Astrocyte of the hippocampus (primary cell): Measurements from ENCODE around the gene RRBP1.

Experiments
- DNase-seq: peaks from one replicate; pipeline ENCODE4 v3.0.0; 2011; ENCODE audit warnings: low read depth, low spot score

Gene RRBP1

DNA sequence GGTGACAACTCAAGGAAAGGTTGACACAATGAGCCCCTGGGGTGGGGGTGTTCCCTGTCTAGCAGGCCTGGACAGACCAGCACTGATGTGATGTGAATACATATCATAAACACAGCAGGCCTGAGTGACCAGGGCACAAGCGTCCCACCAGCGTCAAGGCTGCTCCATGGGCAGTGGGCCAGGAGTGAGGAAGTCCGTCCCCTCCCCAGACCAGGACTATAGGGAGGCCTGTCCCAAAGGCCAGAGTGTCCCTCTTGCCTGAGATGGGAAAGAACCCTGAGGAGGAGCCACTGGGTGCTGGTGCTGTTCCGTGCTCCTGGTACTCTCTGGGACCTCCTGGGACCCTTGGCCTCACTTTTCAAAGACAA is 44.6 kb downstream of the RRBP1 start:
- DNase-seq: no peak

- no peak for DNase-seq
Observed at GRCh38 chr20:17636523-17637412, 45.3 kb downstream of the RRBP1 start.

GRCh38 chr20:17635332-17636244 is 46.5 kb downstream of the RRBP1 start:
- DNase-seq: no peak

- DNase-seq: no peak
Observed at GRCh38 chr20:17634661-17635331, 47.2 kb downstream of the RRBP1 start.

GRCh38 chr20:17633850-17634500 is 48.1 kb downstream of the RRBP1 start:
- no peak for DNase-seq

- no peak for DNase-seq
Observed at GRCh38 chr20:17633221-17633849, 48.7 kb downstream of the RRBP1 start.

DNA sequence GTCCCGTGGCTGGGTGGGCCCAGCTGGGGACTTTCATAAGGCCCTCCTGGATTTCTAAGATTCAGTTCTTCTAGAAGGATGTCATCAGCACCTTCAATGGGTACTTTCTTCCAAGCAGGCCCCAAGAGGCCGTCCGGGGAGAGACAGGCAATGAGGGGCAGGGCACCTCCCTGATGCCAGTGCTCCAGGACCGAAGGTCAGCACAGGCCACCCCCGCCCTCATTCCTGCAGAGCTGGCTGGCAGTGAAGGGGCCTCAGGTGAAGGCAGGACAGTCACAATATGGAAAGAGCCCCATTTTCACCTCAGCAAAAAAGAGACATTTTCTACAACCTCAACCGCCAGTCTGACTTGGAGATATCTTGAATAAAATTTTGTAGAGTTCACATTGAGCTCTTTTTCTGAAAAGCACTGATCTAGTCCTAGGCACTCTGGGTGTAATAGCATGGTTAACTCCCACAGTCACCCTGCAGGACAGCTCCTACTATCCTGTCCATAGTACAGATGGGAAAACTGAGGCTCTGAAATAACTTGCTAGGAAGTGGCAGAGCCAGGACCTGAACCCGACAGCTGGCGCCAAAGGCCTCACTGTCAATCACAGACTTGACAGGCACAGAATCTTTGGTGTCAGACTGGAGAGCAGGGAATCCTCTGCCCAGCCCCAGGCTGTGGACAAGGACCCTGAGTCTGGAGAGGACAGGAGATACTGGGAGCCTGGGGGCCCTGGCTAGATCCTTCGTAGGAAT is 50.3 kb downstream of the RRBP1 start:
- DNase-seq: no peak

GRCh38 chr20:17630806-17631195 is 51.2 kb downstream of the RRBP1 start:
- no peak for DNase-seq

DNA sequence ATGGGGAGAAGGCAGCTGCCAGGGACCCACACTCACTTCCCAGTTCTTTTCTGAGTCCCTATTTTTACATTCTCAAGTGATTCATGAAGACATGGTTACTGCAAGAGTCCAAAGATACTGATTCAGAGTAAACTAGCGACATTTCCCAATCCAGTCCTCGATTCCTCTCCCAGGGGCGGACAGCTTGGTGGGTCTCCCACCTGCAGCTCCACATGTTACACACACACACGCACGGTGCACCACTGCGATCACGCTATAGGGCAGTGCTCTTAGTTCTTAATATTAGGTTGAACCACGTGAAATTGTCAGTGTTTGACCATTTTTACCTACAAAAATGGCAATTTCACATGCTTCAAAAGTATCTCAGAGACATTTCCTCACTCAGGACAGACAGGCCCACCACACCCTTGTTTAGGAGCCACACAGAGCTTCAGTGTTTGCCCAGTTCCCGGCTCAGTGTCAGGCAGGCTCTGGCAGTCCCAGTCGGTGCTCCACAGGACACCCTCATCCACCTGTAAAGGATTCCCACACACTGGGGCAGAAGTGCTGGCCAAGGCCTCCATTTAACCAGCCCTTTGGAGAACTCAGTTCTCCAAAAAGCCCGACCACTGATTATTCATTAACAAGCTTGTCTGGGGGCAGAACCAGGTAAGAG is 51.8 kb downstream of the RRBP1 start:
- no peak for DNase-seq

DNA sequence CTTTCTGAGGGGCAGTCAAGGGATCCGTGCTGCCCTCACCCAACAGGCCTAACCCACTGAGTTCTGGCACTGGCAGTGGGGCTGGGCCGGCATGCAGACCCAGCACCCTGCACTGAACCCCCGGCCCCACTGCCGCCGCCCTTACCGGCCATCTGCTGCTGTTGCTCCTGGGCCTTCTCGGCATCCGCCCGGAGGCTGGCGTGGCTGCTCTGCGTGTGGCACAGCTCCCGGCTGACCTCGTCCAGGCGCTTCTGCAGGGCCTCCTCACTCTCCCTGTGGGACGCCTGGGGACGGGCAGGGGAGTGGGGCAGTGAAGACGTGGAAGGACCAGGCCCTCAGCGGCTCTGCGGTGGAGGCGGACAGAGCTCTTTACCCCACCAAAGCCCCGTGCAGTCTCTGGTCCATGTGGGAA is 52.4 kb downstream of the RRBP1 start:
- no peak for DNase-seq

GRCh38 chr20:17629025-17629424 is 53.0 kb downstream of the RRBP1 start:
- DNase-seq: no peak

DNA sequence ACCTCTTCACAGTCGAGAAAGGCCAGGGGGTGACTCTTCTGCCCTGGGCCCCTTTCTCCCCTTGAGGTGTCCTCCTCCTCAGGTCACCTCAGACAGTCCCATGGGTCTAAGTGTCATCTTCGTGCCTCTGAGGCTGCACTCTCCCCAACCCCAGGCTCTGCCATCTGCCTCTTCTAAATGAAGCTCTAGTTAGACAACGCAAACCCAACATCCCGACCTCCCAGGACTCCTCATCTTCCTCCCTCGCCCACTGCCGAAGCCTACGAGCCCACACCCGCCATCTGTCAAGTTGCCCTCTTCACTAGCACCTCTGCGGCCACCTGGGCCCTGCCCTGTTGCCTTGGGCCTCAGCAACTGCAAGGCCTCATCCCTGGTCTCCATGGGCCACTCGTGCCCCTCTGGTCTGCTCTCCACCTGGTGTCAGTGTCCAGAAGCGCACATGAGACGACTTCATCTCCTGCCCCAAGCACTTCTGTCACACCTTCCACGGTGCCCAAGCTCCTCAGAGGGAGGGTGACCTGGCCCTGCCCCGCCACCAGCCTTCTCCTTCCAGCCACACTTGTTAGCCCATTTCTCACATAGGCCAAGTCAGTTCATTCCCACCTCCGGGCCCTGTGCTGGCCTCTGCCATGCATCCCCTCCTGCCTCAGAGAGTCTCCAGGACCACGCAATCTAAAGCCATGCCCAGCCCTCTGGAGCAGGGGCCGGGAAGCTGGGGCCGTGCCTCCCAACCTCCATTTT is 53.8 kb downstream of the RRBP1 start:
- DNase-seq: no peak

GRCh38 chr20:17627101-17627955 is 54.7 kb downstream of the RRBP1 start:
- no peak for DNase-seq

DNA sequence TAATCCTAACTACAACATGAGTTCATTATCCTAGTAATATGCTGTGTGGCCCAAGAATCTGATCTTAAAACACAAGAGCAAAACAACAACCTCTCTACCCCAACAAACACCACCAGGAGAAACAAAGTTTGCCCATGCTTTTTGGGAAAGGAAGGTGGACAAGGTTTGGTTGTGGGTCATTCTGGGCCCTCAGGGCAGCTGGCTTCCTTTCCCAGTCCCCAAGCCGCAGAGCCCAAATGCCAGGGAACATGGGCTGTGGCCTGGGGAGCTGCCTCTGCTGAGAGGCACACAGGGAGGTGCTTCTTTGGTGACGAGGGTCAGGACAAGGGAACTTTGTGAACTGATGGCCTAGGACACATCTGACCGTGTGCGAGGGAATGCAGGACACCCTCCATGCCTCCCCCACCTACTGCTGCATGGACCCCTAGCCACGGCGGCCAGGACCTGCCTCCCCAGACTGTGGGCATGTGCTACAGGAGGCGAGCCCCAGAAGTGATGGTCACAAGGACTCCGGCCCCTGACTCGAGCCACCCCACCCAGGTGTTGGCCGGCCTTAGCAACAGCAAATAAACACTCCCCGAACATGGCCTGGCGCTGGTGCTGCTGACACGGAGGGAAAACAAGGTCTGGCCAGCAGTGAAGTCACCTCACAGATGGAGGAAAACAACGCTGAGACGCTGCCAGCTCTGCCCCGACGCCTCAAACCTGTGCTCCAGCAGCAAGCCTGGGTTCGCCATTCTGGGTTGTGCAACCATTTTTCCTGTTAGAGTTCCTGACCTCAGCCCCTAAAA is 55.6 kb downstream of the RRBP1 start:
- DNase-seq: no peak

DNA sequence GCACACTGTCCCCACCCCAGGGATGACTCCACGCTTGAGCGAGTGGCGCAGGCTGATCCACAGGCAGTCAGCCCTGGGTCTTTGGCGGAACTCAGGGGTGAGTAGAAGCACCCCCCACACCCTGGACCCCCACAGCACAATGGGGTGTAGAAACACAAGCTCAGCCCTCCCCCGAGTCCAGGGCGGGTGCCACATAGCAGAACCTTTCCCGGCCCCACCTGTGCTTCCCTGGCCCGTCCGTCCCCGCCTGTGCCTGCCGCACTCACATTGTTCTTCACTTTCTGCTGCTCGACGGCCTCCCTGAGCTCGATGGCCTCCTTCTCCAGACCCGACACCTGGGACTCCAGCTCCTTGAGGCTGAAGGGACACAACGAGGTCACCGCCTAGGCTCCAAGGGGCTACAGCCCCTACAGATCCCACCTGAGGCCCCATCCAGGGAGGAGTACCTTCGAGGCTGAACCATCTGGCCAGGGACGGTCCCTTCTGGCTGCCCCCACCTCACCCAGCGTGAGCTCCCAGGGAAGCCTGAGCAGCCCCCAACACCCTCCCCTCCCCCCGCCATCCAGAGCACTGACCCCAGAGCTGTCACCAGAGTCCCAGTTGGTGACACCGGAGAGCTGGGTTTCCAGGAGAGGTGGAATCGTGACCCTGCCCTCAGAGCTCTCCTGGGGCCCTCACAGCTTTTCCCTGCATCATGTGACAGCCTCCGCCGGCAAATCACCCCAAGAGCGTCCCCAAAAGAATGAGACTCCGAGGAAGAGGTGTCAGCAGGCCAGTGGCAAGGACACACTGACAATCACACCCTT is 56.6 kb downstream of the RRBP1 start:
- no peak for DNase-seq

GRCh38 chr20:17624551-17625245 is 57.3 kb downstream of the RRBP1 start:
- no peak for DNase-seq
